ENCODE data around the gene MGAT4A. TPM values are rescaled to one million over a fixed set of nuclear protein-coding genes. Genes with fewer than 3 reads are reported as not detected.

The MGAT4A gene
- total and polyA plus RNA-seq, 2 experiments from 2014 or later: 4.4 to 5.6 TPM

- Mint-ChIP-seq H3K36me3 (ENCODE audit: low read depth) (no peaks in the 10 kb centered on the region), H3K27me3 (ENCODE audit: insufficient read depth, low read depth, poor library complexity) (no peaks in the 10 kb centered on the region), H3K4me3 (no peak overlapping the region), H3K9me3 (no peaks in the 10 kb centered on the region), H3K27ac (no peak overlapping the region), H3K4me1 (peaks cover 19% of the 10 kb centered on the region)
- H3K27me3 ChIP-seq (ENCODE audit: insufficient read depth): no peaks in the 10 kb centered on the region
- TF ChIP-seq ZNF462 (CRISPR knock-in tag; IDR thresholded peaks at IDR 0.05): no peak
- TF ChIP-seq EZH2phosphoT487 (IDR thresholded peaks at IDR 0.05; ENCODE audit: unreplicated experiment): no peak
- TF ChIP-seq CTCF (conservative IDR thresholded peaks at IDR 0.05; ENCODE audit: low read depth in 2 of 2): no peak
- no peak for TF ChIP-seq ZNF114 (CRISPR knock-in tag; IDR thresholded peaks at IDR 0.05)
- no peak for TF ChIP-seq CREB1 (CRISPR knock-in tag; IDR thresholded peaks at IDR 0.05; ENCODE audit: low read depth)
- no peak for TF ChIP-seq POLR2AphosphoS5 (IDR thresholded peaks at IDR 0.05; ENCODE audit: low read depth)
- TF ChIP-seq NANOG (IDR thresholded peaks at IDR 0.05; ENCODE audit: borderline replicate concordance): no peak
- no peak for TF ChIP-seq ZNF331 (CRISPR knock-in tag; IDR thresholded peaks at IDR 0.05; ENCODE audit: low read depth)
- no peak for TF ChIP-seq EZH2 (IDR thresholded peaks at IDR 0.05; ENCODE audit: low read depth, unreplicated experiment)
- TF ChIP-seq STAT1 (IDR thresholded peaks at IDR 0.05; ENCODE audit: unreplicated experiment): no peak
- H3F3A ChIP-seq (replicated peaks; ENCODE audit: low read depth): no peaks in the 10 kb centered on the region
- H4K20me1 ChIP-seq (replicated peaks; ENCODE audit: insufficient read depth): no peaks in the 10 kb centered on the region
- no peak for DNase-seq (ENCODE audit: low spot score)
- no peaks in the 10 kb centered on the region for H3K9me2 ChIP-seq (ENCODE audit: insufficient read depth)
- no peak for ATAC-seq
- peaks cover 16% of the 10 kb centered on the region for H3K4me1 ChIP-seq (ENCODE audit: insufficient read depth)
- no peak overlapping the region for H3K4me3 ChIP-seq
- H2AFZ ChIP-seq: no peak overlapping the region
- no peaks in the 10 kb centered on the region for H3K36me3 ChIP-seq (ENCODE audit: insufficient read depth)
- no peak overlapping the region for H3K27ac ChIP-seq (ENCODE audit: low read depth)
- no peak overlapping the region; the same call in 1 of the 2 replicates for H3K4me2 ChIP-seq
- no peaks in the 10 kb centered on the region for H3K79me2 ChIP-seq (replicated peaks; ENCODE audit: insufficient read depth)
Observed at GRCh38 chr2:98643496-98644100, 87.3 kb downstream of the MGAT4A start.

Measured in GM23338 (cell line).